ENCODE measurements around the gene C6orf132. TPM values are rescaled to one million over a fixed set of nuclear protein-coding genes. Genes with fewer than 3 reads are reported as not detected.

The C6orf132 gene
- total and polyA plus RNA-seq, 2 of the 4 experiments (the other 2 are of a cell fraction), result 0.72 to 1.7 TPM

- Histone ChIP-seq H3K4ac (ENCODE audit: low read depth, low read length) (peak overlapping the region; percentile 91; the same call in 1 of the 2 replicates), H3K18ac (ENCODE audit: low read depth, low read length) (no peak overlapping the region), H3K9me1 (ENCODE audit: insufficient read depth, low read length) (peaks cover 29% of the 10 kb centered on the region), H4K91ac (ENCODE audit: insufficient read depth, low read depth, low read length) (peak overlapping the region; percentile 55; the same call in 1 of the 2 replicates), H3K4me3 (ENCODE audit: insufficient read depth, low read depth, low read length) (no peak overlapping the region), H3K14ac (replicated peaks; ENCODE audit: low read depth, low read length) (0 out of 2 replicates have a peak overlapping the region, but pooled peaks have one; percentile 85), H3K56ac (ENCODE audit: extremely low read depth, insufficient read depth, low read length) (no peak overlapping the region), H3K4me1 (ENCODE audit: control insufficient read depth, insufficient read depth, low read length) (peaks cover 24% of the 10 kb centered on the region), H2BK20ac (ENCODE audit: low read depth, low read length) (peak overlapping the region; percentile 66; the same call in 1 of the 2 replicates), H3K9ac (ENCODE audit: low read depth, low read length) (no peak overlapping the region), H2BK15ac (ENCODE audit: low read depth, low read length) (no peak overlapping the region), H4K5ac (ENCODE audit: low read depth, low read length) (no peak overlapping the region), H2BK120ac (ENCODE audit: low read depth, low read length) (peak overlapping the region; percentile 87), H2AFZ (replicated peaks; ENCODE audit: low read length, poor library complexity) (no peak overlapping the region), H3K36me3 (ENCODE audit: control insufficient read depth, insufficient read depth, low read length) (no peaks in the 10 kb centered on the region), H4K20me1 (ENCODE audit: insufficient read depth, low read length) (no peaks in the 10 kb centered on the region), H3K23ac (ENCODE audit: low read depth, low read length) (no peak overlapping the region), H3K79me1 (ENCODE audit: low read depth in 1 of 2, low read length in 2 of 2) (peaks cover 0 to 72% of the 10 kb centered on the region in 2 experiments; a peak in 2 of 4 replicates), H3K4me2 (ENCODE audit: low read depth, low read length) (no peak overlapping the region), H3K27me3 (ENCODE audit: control insufficient read depth, insufficient read depth, low read length) (no peaks in the 10 kb centered on the region), H3K27ac (ENCODE audit: insufficient read depth, low read length) (no peak overlapping the region), H2AK5ac (ENCODE audit: low read depth, low read length) (peak overlapping the region; percentile 73), H3K9me3 (ENCODE audit: control insufficient read depth, insufficient read depth, low read length) (no peaks in the 10 kb centered on the region), H4K8ac (ENCODE audit: low read depth in 2 of 2, low read length in 2 of 2) (peak overlapping the region in 1 of 2 experiments; percentile 12; a peak in 1 of 4 replicates), H2AK9ac (replicated peaks; ENCODE audit: low read depth, low read length, poor library complexity) (no peak overlapping the region), H2BK5ac (ENCODE audit: low read depth, low read length, poor library complexity, severe bottlenecking) (no peak overlapping the region)
- CTCF ChIA-PET, result no interaction called here
- POLR2A ChIA-PET (ENCODE audit: unreplicated experiment), result no interaction called here
- no TSS peak for BruUV-seq (replicated peaks)
- DNase-seq (no peak), ATAC-seq (ENCODE audit: low read depth) (no peak)
- TF ChIP-seq MAZ (IDR thresholded peaks at IDR 0.05; ENCODE audit: borderline replicate concordance, low read depth, low read length) (no peak), USF2 (IDR thresholded peaks at IDR 0.05; ENCODE audit: low read depth, low read length) (no peak), FOS (IDR thresholded peaks at IDR 0.05; ENCODE audit: low read depth, low read length) (no peak), NFE2L2 (IDR thresholded peaks at IDR 0.05; ENCODE audit: low read depth, low read length) (no peak), RCOR1 (IDR thresholded peaks at IDR 0.05; ENCODE audit: insufficient replicate concordance, low read length) (no peak), RFX5 (IDR thresholded peaks at IDR 0.05; ENCODE audit: low read depth, low read length) (no peak), MXI1 (IDR thresholded peaks at IDR 0.05; ENCODE audit: borderline replicate concordance, low read depth, low read length) (no peak), MAFK (IDR thresholded peaks at IDR 0.05; ENCODE audit: low read depth, low read length) (no peak), BHLHE40 (IDR thresholded peaks at IDR 0.05; ENCODE audit: low read depth, low read length) (no peak), SMC3 (IDR thresholded peaks at IDR 0.05; ENCODE audit: low read depth, low read length) (no peak), RAD21 (IDR thresholded peaks at IDR 0.05; ENCODE audit: low read length) (no peak), POLR2A (IDR thresholded peaks at IDR 0.05; ENCODE audit: low read depth, low read length) (no peak), CEBPB (IDR thresholded peaks at IDR 0.05; ENCODE audit: low read depth, low read length) (no peak), CTCF (conservative IDR thresholded peaks at IDR 0.05; ENCODE audit: low read depth, low read length) (no peak)
- TF ChIP-seq, protein P1, sequence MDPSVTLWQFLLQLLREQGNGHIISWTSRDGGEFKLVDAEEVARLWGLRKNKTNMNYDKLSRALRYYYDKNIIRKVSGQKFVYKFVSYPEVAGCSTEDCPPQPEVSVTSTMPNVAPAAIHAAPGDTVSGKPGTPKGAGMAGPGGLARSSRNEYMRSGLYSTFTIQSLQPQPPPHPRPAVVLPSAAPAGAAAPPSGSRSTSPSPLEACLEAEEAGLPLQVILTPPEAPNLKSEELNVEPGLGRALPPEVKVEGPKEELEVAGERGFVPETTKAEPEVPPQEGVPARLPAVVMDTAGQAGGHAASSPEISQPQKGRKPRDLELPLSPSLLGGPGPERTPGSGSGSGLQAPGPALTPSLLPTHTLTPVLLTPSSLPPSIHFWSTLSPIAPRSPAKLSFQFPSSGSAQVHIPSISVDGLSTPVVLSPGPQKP (IDR thresholded peaks at IDR 0.05; ENCODE audit: borderline replicate concordance, low read depth, low read length), result no peak
- WGBS, 2 experiments (ENCODE audit: extremely low coverage in 2 of 2, insufficient read length in 1 of 2), result 100% methylated on average over 2 of the region's 6 CpGs; no CpG with 5 or more reads in 1 of the 2 experiments
- intact Hi-C loops (cut with micrococcal nuclease), result no loop called here
- in situ Hi-C loops (cut with MboI; ENCODE audit: low sequenced_read_pairs), result no loop called here
- dilution Hi-C loops (cut with HindIII; ENCODE audit: low sequenced_read_pairs, unreplicated experiment), result no loop called here
These were observed 4.2 kb downstream of the C6orf132 start for GRCh38 chr6:42138190-42138589.

Measured in IMR-90 (cell line).